ENCODE data around the gene PRSS1.

DNA sequence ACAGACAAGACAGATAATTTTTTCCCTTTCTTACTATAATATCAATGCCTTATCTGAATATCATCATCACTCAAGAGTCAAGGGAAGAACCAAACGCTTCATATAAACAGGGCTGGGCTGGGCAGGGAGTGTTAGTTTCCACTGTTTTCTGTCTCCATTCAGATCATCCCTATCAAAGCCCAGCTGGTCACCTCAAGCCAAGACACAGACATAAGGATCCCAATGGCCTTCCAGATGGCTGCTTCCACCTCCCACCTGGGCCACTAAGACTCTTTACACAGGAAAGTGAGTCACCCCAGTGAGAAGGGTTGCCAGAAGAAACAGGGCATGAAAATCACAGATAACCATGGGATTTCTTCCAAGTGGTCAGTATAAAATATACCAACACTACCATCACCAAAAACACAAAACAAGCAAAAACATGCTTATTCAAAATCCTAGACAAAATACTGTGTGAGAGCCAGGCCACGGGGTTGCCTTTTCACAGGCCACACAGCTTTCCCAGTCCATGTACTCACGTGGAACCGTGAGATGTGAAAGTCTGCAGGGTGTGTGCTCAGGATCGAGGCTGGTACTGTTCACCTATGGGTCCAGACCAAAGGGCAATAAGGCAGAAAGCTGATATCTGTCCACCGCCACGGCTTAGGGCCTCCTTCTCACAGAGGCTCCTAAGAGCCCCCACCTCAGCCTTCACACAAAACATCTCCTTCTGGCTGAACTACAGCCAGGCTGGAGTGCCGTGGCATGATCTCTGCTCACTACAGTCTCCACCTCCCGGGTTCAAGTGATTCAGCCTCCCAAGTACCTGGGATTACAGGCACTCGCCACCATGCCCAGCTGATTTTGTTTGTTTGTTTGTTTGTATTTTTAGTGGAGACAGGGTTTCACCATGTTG lies 5.7 kb downstream of the PRSS1 start:
- TF ChIP-seq CTCF (IDR thresholded peaks at IDR 0.05; ENCODE audit: insufficient read depth, low read length, poor library complexity, severe bottlenecking) (no peak), EZH2phosphoT487 (conservative IDR thresholded peaks at IDR 0.05; ENCODE audit: low read length) (no peak)

Measured in SU-DHL-6 (cell line).